ENCODE results near the gene C3orf33.
A peak's percentile ranks its signal among the peaks of the same experiment; 100 is the strongest.

Gene C3orf33

GRCh38 chr3:155785662-155786295, 20.3 kb downstream of the C3orf33 start:
- no peak for DNase-seq (ENCODE audit: low read depth, low spot score)

GRCh38 chr3:155782390-155782953, 23.6 kb downstream of the C3orf33 start:
- no peak for DNase-seq (ENCODE audit: low read depth, low spot score)

GRCh38 chr3:155780291-155780690, 25.8 kb downstream of the C3orf33 start:
- DNase-seq (ENCODE audit: low read depth, low spot score) = no peak

GRCh38 chr3:155778462-155778861, 27.6 kb downstream of the C3orf33 start:
- no peak for DNase-seq (ENCODE audit: low read depth, low spot score)

GRCh38 chr3:155772801-155773200, 33.3 kb downstream of the C3orf33 start:
- DNase-seq (ENCODE audit: low read depth, low spot score) = no peak

GRCh38 chr3:155771126-155771525, 35.0 kb downstream of the C3orf33 start:
- DNase-seq (ENCODE audit: low read depth, low spot score) = no peak

- no peak for DNase-seq (ENCODE audit: low read depth, low spot score)
Measured at GRCh38 chr3:155766206-155766605, 39.9 kb downstream of the C3orf33 start.

- DNase-seq (ENCODE audit: low read depth, low spot score) = no peak
Measured at GRCh38 chr3:155763870-155764463, 42.1 kb downstream of the C3orf33 start.

- DNase-seq (ENCODE audit: low read depth, low spot score) = no peak
Measured at GRCh38 chr3:155760653-155761052, 45.4 kb downstream of the C3orf33 start.

GRCh38 chr3:155757577-155757976, 48.5 kb downstream of the C3orf33 start:
- no peak for DNase-seq (ENCODE audit: low read depth, low spot score)

- no peak for DNase-seq (ENCODE audit: low read depth, low spot score)
Measured at GRCh38 chr3:155753038-155753639, 52.9 kb downstream of the C3orf33 start.

GRCh38 chr3:155748611-155749365, 57.3 kb downstream of the C3orf33 start:
- DNase-seq (ENCODE audit: low read depth, low spot score) = no peak

GRCh38 chr3:155747946-155748290, 58.2 kb downstream of the C3orf33 start:
- DNase-seq (ENCODE audit: low read depth, low spot score) = no peak

- DNase-seq (ENCODE audit: low read depth, low spot score) = no peak
Measured at GRCh38 chr3:155747286-155747945, 58.7 kb downstream of the C3orf33 start.

- DNase-seq (ENCODE audit: low read depth, low spot score) = no peak
Measured at GRCh38 chr3:155746703-155747102, 59.4 kb downstream of the C3orf33 start.

GRCh38 chr3:155745795-155746550, 60.1 kb downstream of the C3orf33 start:
- DNase-seq (ENCODE audit: low read depth, low spot score) = peak; percentile 89

GRCh38 chr3:155744626-155745324, 61.3 kb downstream of the C3orf33 start, which contains the start of gene PLCH1:
PLCH1 (minus strand) TSS chr3:155745071; CDS start chr3:155704224, 40,847 bp downstream.
- peak; percentile 91 for DNase-seq (ENCODE audit: low read depth, low spot score)

- DNase-seq (ENCODE audit: low read depth, low spot score) = peak; percentile 85
Measured at GRCh38 chr3:155744010-155744625, 62.0 kb downstream of the C3orf33 start.

- DNase-seq (ENCODE audit: low read depth, low spot score) = no peak
Measured at GRCh38 chr3:155743606-155744005, 62.5 kb downstream of the C3orf33 start.
